ENCODE data around the gene ASB17.
"Not testable (repeated sequence)": the region's sequence is repeated elsewhere in the genome, so short reads cannot be mapped to it uniquely, and the experiment has no call there.

DNA sequence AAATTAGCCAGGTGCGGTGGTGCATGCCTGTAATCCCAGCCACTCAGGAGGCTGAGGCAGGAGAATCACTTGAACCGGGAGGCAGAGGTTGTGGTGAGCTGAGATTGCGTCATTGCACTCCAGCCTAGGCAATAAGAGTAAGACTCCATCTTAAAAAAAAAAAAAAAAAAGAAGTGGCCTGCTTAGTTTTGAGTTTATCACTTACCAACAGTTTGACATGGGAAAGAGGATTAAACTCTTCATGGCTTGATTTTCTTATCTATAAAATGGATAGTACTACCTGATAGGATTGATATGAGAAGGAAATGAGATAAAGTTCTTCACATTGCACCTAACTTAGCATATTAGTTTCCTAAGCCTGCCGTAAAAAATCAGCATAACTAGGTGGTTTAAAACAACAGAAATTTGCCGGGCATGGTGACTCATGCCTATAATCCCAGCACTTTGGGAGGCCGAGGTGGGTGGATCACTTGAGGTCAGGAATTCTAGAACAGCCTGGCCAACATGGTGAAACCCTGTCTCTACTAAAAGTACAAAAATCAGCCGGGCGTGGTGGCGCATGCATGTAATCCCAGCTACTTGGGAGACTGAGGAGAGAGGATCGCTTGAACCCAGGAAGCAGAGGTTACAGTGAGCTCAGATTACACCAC, 32.0 kb upstream of the ASB17 start:
- not testable (repeated sequence) for TF ChIP-seq POLR2A (IDR thresholded peaks at IDR 0.05)
- TF ChIP-seq, protein P1, sequence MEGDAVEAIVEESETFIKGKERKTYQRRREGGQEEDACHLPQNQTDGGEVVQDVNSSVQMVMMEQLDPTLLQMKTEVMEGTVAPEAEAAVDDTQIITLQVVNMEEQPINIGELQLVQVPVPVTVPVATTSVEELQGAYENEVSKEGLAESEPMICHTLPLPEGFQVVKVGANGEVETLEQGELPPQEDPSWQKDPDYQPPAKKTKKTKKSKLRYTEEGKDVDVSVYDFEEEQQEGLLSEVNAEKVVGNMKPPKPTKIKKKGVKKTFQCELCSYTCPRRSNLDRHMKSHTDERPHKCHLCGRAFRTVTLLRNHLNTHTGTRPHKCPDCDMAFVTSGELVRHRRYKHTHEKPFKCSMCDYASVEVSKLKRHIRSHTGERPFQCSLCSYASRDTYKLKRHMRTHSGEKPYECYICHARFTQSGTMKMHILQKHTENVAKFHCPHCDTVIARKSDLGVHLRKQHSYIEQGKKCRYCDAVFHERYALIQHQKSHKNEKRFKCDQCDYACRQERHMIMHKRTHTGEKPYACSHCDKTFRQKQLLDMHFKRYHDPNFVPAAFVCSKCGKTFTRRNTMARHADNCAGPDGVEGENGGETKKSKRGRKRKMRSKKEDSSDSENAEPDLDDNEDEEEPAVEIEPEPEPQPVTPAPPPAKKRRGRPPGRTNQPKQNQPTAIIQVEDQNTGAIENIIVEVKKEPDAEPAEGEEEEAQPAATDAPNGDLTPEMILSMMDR (IDR thresholded peaks at IDR 0.05) = not testable (repeated sequence)

All from body of pancreas (tissue), 4 donors.